GM23338 (cell line): ENCODE measurements around the gene GNLY. TPM values are rescaled to one million over a fixed set of nuclear protein-coding genes. Genes with fewer than 3 reads are reported as not detected.

Experiments used
- ATAC-seq: fragments of 200-7000 bp; cut with Tn5 transposase; 3 replicates; pipeline ENCODE4 v1.9.1; 2020
- DNase-seq: peaks from one replicate; pipeline ENCODE4 v3.0.0-alpha.2; 2015; ENCODE audit warnings: low spot score
- H2AFZ ChIP-seq: fragments of 200-600 bp; sonication (generic); 2 replicates; pipeline ENCODE4 v1.8.0; 2016; ENCODE audit warnings: antibody characterized with exemption, mild to moderate bottlenecking, moderate library complexity
- H3F3A ChIP-seq: fragments of 200-600 bp; sonication (generic); replicated peaks from 2 replicates; pipeline ENCODE4 v1.8.0; 2017; ENCODE audit warnings: antibody characterized with exemption, mixed run types, low read depth
- H3K27ac ChIP-seq: fragments of 200-600 bp; sonication (generic); 2 replicates; pipeline ENCODE4 v1.6.1; 2016; ENCODE audit warnings: low read depth
- H3K27me3 ChIP-seq: fragments of 200-600 bp; sonication (generic); 2 replicates; pipeline ENCODE4 v1.8.0; 2016; ENCODE audit warnings: mild to moderate bottlenecking, mixed run types, moderate library complexity; ENCODE audit not compliant: insufficient read depth
- H3K36me3 ChIP-seq: fragments of 200-600 bp; sonication (generic); 2 replicates; pipeline ENCODE4 v1.8.0; 2016; ENCODE audit warnings: mild to moderate bottlenecking; ENCODE audit not compliant: insufficient read depth
- H3K4me1 ChIP-seq: fragments of 200-600 bp; sonication (generic); 2 replicates; pipeline ENCODE4 v1.8.0; 2016; ENCODE audit warnings: mild to moderate bottlenecking, moderate library complexity; ENCODE audit not compliant: insufficient read depth
- H3K4me2 ChIP-seq: fragments of 200-600 bp; sonication (generic); 2 replicates; pipeline ENCODE4 v1.7.1; 2017; ENCODE audit warnings: mixed run types
- H3K4me3 ChIP-seq: fragments of 200-600 bp; sonication (generic); 2 replicates; pipeline ENCODE4 v1.6.1; 2016; ENCODE audit warnings: mixed run types
- H3K79me2 ChIP-seq: fragments of 200-600 bp; sonication (generic); replicated peaks from 2 replicates; pipeline ENCODE4 v1.8.0; 2017; ENCODE audit warnings: mild to moderate bottlenecking; ENCODE audit not compliant: insufficient read depth
- H3K9me2 ChIP-seq: fragments of 200-600 bp; sonication (generic); 2 replicates; pipeline ENCODE4 v1.8.0; 2017; ENCODE audit not compliant: insufficient read depth
- H4K20me1 ChIP-seq: fragments of 200-600 bp; sonication (generic); replicated peaks from 2 replicates; pipeline ENCODE4 v1.8.0; 2017; ENCODE audit warnings: mild to moderate bottlenecking; ENCODE audit not compliant: insufficient read depth
- H3K27ac Mint-ChIP-seq: 2 replicates; pipeline ENCODE4 v1.8.0; 2020; ENCODE audit warnings: inconsistent platforms, mild to moderate bottlenecking, moderate library complexity, mixed read lengths
- H3K27me3 Mint-ChIP-seq: 3 replicates; pipeline ENCODE4 v1.8.0; 2022; ENCODE audit warnings: low read depth, mild to moderate bottlenecking, moderate library complexity, mixed read lengths, inconsistent platforms; ENCODE audit not compliant: insufficient read depth, poor library complexity
- H3K36me3 Mint-ChIP-seq: 3 replicates; pipeline ENCODE4 v1.8.0; 2021; ENCODE audit warnings: low read depth, mild to moderate bottlenecking, inconsistent platforms, moderate library complexity, mixed read lengths
- H3K4me1 Mint-ChIP-seq: 3 replicates; pipeline ENCODE4 v1.8.0; 2020; ENCODE audit warnings: mild to moderate bottlenecking, inconsistent platforms, mixed read lengths
- H3K4me3 Mint-ChIP-seq: 3 replicates; pipeline ENCODE4 v1.8.0; 2021; ENCODE audit warnings: moderate library complexity, mild to moderate bottlenecking, inconsistent platforms, mixed read lengths
- H3K9me3 Mint-ChIP-seq: 3 replicates; pipeline ENCODE4 v1.8.0; 2020; ENCODE audit warnings: moderate library complexity, mild to moderate bottlenecking, inconsistent platforms, mixed read lengths
- CREB1 ChIP-seq: fragments of 250-450 bp; sonication (Bioruptor Pico); IDR thresholded peaks from 2 replicates; pipeline ENCODE4 v1.5.0; 2020; ENCODE audit warnings: low read depth, mild to moderate bottlenecking, moderate library complexity
- CTCF ChIP-seq, 2 experiments: fragments of 200-600 bp in 1 of 2; sonication (generic) in 1 of 2; conservative IDR thresholded peaks; 2 replicates each; pipeline versions ENCODE4 v1.5.1 to v1.6.1; 2016 to 2017; ENCODE audit warnings: antibody characterized with exemption in 2 of 2, low read depth in 2 of 2, mild to moderate bottlenecking in 2 of 2, moderate library complexity in 1 of 2
- ETS1 ChIP-seq: IDR thresholded peaks from 2 replicates; pipeline ENCODE4 v1.6.1; 2016; ENCODE audit warnings: antibody characterized with exemption
- EZH2 ChIP-seq: fragments of 200-600 bp; sonication (generic); IDR thresholded peaks from one replicate; pipeline ENCODE4 v1.8.0; 2017; ENCODE audit warnings: antibody characterized with exemption, mild to moderate bottlenecking, low read depth; ENCODE audit not compliant: unreplicated experiment
- EZH2phosphoT487 ChIP-seq: fragments of 200-600 bp; sonication (generic); IDR thresholded peaks from one replicate; pipeline ENCODE4 v1.8.1; 2018; ENCODE audit warnings: antibody characterized with exemption; ENCODE audit not compliant: unreplicated experiment
- JUNB ChIP-seq: IDR thresholded peaks from one replicate; pipeline ENCODE4 v1.6.1; 2016; ENCODE audit warnings: antibody characterized with exemption; ENCODE audit not compliant: unreplicated experiment
- NANOG ChIP-seq: IDR thresholded peaks from 2 replicates; pipeline ENCODE4 v1.6.1; 2016; ENCODE audit warnings: antibody characterized with exemption, borderline replicate concordance
- POLR2AphosphoS5 ChIP-seq: IDR thresholded peaks from 2 replicates; pipeline ENCODE4 v1.6.1; 2016; ENCODE audit warnings: antibody characterized with exemption, low read depth
- REST ChIP-seq: IDR thresholded peaks from one replicate; pipeline ENCODE4 v1.6.1; 2018; ENCODE audit warnings: antibody characterized with exemption; ENCODE audit not compliant: unreplicated experiment
- STAT1 ChIP-seq: IDR thresholded peaks from one replicate; pipeline ENCODE4 v1.6.1; 2016; ENCODE audit warnings: antibody characterized with exemption; ENCODE audit not compliant: unreplicated experiment
- ZNF114 ChIP-seq: fragments of 250-450 bp; sonication (Bioruptor Pico); IDR thresholded peaks from 2 replicates; pipeline ENCODE4 v1.5.0; 2020; ENCODE audit warnings: mild to moderate bottlenecking, moderate library complexity
- ZNF331 ChIP-seq: fragments of 250-450 bp; sonication (Bioruptor Pico); IDR thresholded peaks from 2 replicates; pipeline ENCODE4 v1.5.0; 2020; ENCODE audit warnings: low read depth, mild to moderate bottlenecking, moderate library complexity
- ZNF462 ChIP-seq: fragments of 250-450 bp; sonication (Bioruptor Pico); IDR thresholded peaks from 2 replicates; pipeline ENCODE4 v1.5.0; 2020; ENCODE audit warnings: mild to moderate bottlenecking, moderate library complexity
- polyA plus RNA-seq: library from polyadenylated mRNA; unstranded; fragments of >200 nt; fragmentation: Nextera tagmentation; extraction: Ambion mirVana; gene quantifications from 2 replicates; pipeline ENCODE4 v1.2.1, GENCODE V29; 2016
- total RNA-seq: library from RNA; depleted of rRNA; stranded (reverse); fragments of >200 nt; shearing (Covaris generic); gene quantifications from 2 replicates; pipeline ENCODE4 v1.2.3, GENCODE V29; 2014

Gene GNLY
- total and polyA plus RNA-seq, 2 experiments from 2014 or later = not detected

GRCh38 chr2:85667561-85668008 is 26.6 kb upstream of the GNLY start:
- no peaks in the 10 kb centered on the region for H3K27me3 ChIP-seq
- no peak for ATAC-seq
- H3K36me3 Mint-ChIP-seq = no peaks in the 10 kb centered on the region
- H3K4me1 ChIP-seq = no peaks in the 10 kb centered on the region
- no peak overlapping the region for H3K27ac Mint-ChIP-seq
- no peak overlapping the region for H3K27ac ChIP-seq
- no peaks in the 10 kb centered on the region for H3K79me2 ChIP-seq
- no peak overlapping the region for H3K4me3 Mint-ChIP-seq
- no peak for TF ChIP-seq ZNF331
- TF ChIP-seq EZH2 = no peak
- TF ChIP-seq NANOG = no peak
- no peak for TF ChIP-seq CREB1
- TF ChIP-seq ETS1 = no peak
- TF ChIP-seq ZNF114 (CRISPR knock-in tag) = no peak
- TF ChIP-seq POLR2AphosphoS5 = no peak
- no peak for TF ChIP-seq ZNF462
- no peak for TF ChIP-seq CTCF (conservative IDR thresholded peaks at IDR 0.05; ENCODE audit: low read depth in 2 of 2)
- no peak for TF ChIP-seq EZH2phosphoT487
- no peak for TF ChIP-seq JUNB
- TF ChIP-seq REST = no peak
- TF ChIP-seq STAT1 = no peak
- H3K9me3 Mint-ChIP-seq = no peaks in the 10 kb centered on the region
- DNase-seq = no peak
- H4K20me1 ChIP-seq = no peaks in the 10 kb centered on the region
- H3K4me3 ChIP-seq = no peak overlapping the region
- H2AFZ ChIP-seq = no peak overlapping the region
- H3K9me2 ChIP-seq = no peaks in the 10 kb centered on the region
- H3K27me3 Mint-ChIP-seq = peaks cover 10% of the 10 kb centered on the region
- H3K36me3 ChIP-seq = no peaks in the 10 kb centered on the region
- no peaks in the 10 kb centered on the region for H3F3A ChIP-seq
- H3K4me2 ChIP-seq = no peak overlapping the region
- peaks cover 3% of the 10 kb centered on the region for H3K4me1 Mint-ChIP-seq
